NK-92 (cell line): ENCODE measurements around the gene CGRRF1.

Experiments used
- DNase-seq: peaks from one replicate; lab custom pipeline; 2025; ENCODE audit not compliant: unreplicated experiment; lab: John Stamatoyannopoulos, UW

The CGRRF1 gene

GRCh38 chr14:54538055-54538454 lies 28.3 kb downstream of the CGRRF1 start:
- no peak for DNase-seq

- DNase-seq, result no peak
Measured at GRCh38 chr14:54547583-54547982, 37.9 kb downstream of the CGRRF1 start.

GRCh38 chr14:54548491-54548890 lies 38.8 kb downstream of the CGRRF1 start:
- DNase-seq, result no peak

- no peak for DNase-seq
Measured at GRCh38 chr14:54549862-54550261, 40.2 kb downstream of the CGRRF1 start.

- no peak for DNase-seq
Measured at GRCh38 chr14:54550514-54550913, 40.8 kb downstream of the CGRRF1 start.

- no peak for DNase-seq
Measured at GRCh38 chr14:54554401-54554800, 44.7 kb downstream of the CGRRF1 start.

- no peak for DNase-seq
Measured at GRCh38 chr14:54555651-54556050, 45.9 kb downstream of the CGRRF1 start.

GRCh38 chr14:54556535-54556934 lies 46.8 kb downstream of the CGRRF1 start:
- no peak for DNase-seq

- no peak for DNase-seq
Measured at GRCh38 chr14:54562334-54562733, 52.6 kb downstream of the CGRRF1 start.

GRCh38 chr14:54564071-54564867 lies 54.6 kb downstream of the CGRRF1 start:
- no peak for DNase-seq

- no peak for DNase-seq
Measured at GRCh38 chr14:54564868-54565784, 55.4 kb downstream of the CGRRF1 start.

- no peak for DNase-seq
Measured at GRCh38 chr14:54565785-54566409, 56.2 kb downstream of the CGRRF1 start.

GRCh38 chr14:54566410-54567223 lies 56.9 kb downstream of the CGRRF1 start, which contains the start of gene SAMD4A:
Gene SAMD4A (plus strand): TSS chr14:54567128. CDS start chr14:54567917, 789 bp downstream.
- no peak for DNase-seq

GRCh38 chr14:54567224-54567638 lies 57.5 kb downstream of the CGRRF1 start:
- no peak for DNase-seq

- no peak for DNase-seq
Measured at GRCh38 chr14:54567639-54568561, 58.2 kb downstream of the CGRRF1 start.

- no peak for DNase-seq
Measured at GRCh38 chr14:54568821-54569595, 59.3 kb downstream of the CGRRF1 start.

GRCh38 chr14:54570047-54570446 lies 60.3 kb downstream of the CGRRF1 start:
- DNase-seq, result no peak

- DNase-seq, result no peak
Measured at GRCh38 chr14:54570631-54571415, 61.1 kb downstream of the CGRRF1 start.
